HL-60 (cell line): ENCODE results near the gene LGR6.

ENCODE experiments used
- GABPA ChIP-seq: IDR thresholded peaks from 2 replicates; pipeline ENCODE4 v1.6.1; 2012; ENCODE audit warnings: low read depth
- POLR2AphosphoS5 ChIP-seq: IDR thresholded peaks from 2 replicates; pipeline ENCODE4 v1.6.1; 2012; ENCODE audit warnings: low read depth
- TF ChIP-seq, protein P1 (sequence below): IDR thresholded peaks from one replicate; pipeline ENCODE4 v1.5.1; 2011; ENCODE audit warnings: low read length, control low read depth, inconsistent platforms; ENCODE audit not compliant: insufficient read depth
- TF ChIP-seq, protein P2 (sequence below): IDR thresholded peaks from 2 replicates; pipeline ENCODE4 v1.6.1; 2012; ENCODE audit warnings: low read depth; ENCODE audit not compliant: insufficient replicate concordance

DNA sequence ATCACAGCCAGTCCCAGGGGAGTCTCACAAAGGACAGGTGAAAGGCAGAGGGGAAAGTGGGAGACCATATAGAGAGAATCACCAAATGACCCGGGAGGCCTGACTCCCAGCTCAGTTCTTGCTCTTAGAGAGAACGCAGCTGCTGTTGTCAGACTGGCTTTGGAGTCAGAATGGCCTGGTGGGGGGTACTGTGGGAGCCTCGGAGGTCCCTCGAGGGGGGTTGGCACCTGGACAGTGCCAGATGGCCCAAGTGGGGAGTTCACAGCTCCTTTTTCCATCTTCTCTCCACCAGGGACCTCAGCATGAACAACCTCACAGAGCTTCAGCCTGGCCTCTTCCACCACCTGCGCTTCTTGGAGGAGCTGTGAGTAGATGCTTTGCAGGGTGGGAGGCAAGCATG is 31.5 kb downstream of the LGR6 start:
- TF ChIP-seq, protein P1, sequence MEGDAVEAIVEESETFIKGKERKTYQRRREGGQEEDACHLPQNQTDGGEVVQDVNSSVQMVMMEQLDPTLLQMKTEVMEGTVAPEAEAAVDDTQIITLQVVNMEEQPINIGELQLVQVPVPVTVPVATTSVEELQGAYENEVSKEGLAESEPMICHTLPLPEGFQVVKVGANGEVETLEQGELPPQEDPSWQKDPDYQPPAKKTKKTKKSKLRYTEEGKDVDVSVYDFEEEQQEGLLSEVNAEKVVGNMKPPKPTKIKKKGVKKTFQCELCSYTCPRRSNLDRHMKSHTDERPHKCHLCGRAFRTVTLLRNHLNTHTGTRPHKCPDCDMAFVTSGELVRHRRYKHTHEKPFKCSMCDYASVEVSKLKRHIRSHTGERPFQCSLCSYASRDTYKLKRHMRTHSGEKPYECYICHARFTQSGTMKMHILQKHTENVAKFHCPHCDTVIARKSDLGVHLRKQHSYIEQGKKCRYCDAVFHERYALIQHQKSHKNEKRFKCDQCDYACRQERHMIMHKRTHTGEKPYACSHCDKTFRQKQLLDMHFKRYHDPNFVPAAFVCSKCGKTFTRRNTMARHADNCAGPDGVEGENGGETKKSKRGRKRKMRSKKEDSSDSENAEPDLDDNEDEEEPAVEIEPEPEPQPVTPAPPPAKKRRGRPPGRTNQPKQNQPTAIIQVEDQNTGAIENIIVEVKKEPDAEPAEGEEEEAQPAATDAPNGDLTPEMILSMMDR, result no peak
- TF ChIP-seq, protein P2, sequence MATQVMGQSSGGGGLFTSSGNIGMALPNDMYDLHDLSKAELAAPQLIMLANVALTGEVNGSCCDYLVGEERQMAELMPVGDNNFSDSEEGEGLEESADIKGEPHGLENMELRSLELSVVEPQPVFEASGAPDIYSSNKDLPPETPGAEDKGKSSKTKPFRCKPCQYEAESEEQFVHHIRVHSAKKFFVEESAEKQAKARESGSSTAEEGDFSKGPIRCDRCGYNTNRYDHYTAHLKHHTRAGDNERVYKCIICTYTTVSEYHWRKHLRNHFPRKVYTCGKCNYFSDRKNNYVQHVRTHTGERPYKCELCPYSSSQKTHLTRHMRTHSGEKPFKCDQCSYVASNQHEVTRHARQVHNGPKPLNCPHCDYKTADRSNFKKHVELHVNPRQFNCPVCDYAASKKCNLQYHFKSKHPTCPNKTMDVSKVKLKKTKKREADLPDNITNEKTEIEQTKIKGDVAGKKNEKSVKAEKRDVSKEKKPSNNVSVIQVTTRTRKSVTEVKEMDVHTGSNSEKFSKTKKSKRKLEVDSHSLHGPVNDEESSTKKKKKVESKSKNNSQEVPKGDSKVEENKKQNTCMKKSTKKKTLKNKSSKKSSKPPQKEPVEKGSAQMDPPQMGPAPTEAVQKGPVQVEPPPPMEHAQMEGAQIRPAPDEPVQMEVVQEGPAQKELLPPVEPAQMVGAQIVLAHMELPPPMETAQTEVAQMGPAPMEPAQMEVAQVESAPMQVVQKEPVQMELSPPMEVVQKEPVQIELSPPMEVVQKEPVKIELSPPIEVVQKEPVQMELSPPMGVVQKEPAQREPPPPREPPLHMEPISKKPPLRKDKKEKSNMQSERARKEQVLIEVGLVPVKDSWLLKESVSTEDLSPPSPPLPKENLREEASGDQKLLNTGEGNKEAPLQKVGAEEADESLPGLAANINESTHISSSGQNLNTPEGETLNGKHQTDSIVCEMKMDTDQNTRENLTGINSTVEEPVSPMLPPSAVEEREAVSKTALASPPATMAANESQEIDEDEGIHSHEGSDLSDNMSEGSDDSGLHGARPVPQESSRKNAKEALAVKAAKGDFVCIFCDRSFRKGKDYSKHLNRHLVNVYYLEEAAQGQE, result no peak
- TF ChIP-seq GABPA (no peak), POLR2AphosphoS5 (no peak)
